ENCODE results near the gene VCL. TPM values are rescaled to one million over a fixed set of nuclear protein-coding genes. Genes with fewer than 3 reads are reported as not detected.
"Not testable (repeated sequence)": the region's sequence is repeated elsewhere in the genome, so short reads cannot be mapped to it uniquely, and the experiment has no call there.

The VCL gene
- total and polyA plus RNA-seq, 9 of the 15 experiments (the other 6 are each of a cell fraction or from before 2014, with no cell fraction given) = 29.8 to 186 (median 76.4) TPM

DNA sequence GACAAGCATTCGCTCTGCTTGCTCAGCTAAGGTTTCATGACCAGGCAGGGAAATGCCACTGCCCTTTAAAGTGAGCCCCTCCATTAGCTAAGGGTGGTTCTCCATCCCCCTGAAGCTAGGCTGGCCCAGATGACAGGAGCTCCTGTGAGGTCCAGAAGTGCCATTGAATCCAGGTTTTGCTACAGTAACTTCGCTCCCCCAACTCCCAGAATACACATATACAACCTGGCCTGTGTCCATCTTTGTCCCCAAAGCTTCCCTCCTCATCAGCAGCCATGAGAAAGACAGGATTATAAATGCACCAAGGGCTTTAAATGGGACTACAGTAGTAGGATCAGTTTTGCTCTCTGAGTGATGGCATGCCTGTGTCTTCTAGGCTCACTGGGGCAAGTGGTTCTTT, 35.5 kb upstream of the VCL start (continued):
- TF ChIP-seq CBX8 (IDR thresholded peaks at IDR 0.05; ENCODE audit: borderline replicate concordance, extremely low read depth, low read depth, low read length, poor library complexity, severe bottlenecking) (no peak), PCBP1 (IDR thresholded peaks at IDR 0.05; ENCODE audit: low read depth, low read length, poor library complexity, severe bottlenecking) (no peak), ZFP36 (IDR thresholded peaks at IDR 0.05; ENCODE audit: low read depth, low read length, partially characterized antibody) (no peak), AFF1 (IDR thresholded peaks at IDR 0.05; ENCODE audit: low read depth in 1 of 2, partially characterized antibody in 2 of 2) (no peak)

DNA sequence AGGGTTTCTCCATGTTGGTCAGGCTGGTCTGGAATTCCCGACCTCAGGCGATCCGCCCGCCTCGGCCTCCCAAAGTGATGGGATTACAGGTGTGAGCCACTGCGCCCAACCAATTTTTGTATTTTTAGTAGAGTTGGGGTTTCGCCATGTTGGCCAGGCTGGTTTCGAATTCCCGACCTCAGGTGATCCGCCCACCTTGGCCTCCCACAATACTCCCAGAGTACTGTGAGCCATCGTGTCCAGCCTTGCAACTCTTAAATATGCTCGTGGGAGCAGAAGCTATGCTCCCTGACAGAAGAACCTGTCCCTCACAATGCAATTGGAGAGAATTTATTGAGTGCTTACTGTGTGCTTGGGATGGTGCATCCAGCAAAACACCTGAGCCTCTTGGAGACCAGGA, 34.4 kb upstream of the VCL start:
- FAIRE-seq; in situ Hi-C loops (cut with MboI); H3K9me1 ChIP-seq (ENCODE audit: control insufficient read depth, insufficient read depth, low read length); CTCF ChIA-PET (ENCODE audit: low intra/inter-chr PET ratio); intact Hi-C loops (cut with micrococcal nuclease); ATAC-seq; DNase-seq (ENCODE audit: extremely low read depth in 1 of 4, low spot score in 3 of 4); H3K9me3 ChIP-seq (replicated peaks; ENCODE audit: control insufficient read depth, insufficient read depth, low read depth, low read length); H3K4me2 ChIP-seq (ENCODE audit: insufficient read depth, low read length); H3K9ac ChIP-seq (ENCODE audit: insufficient read depth in 1 of 2, low read depth in 2 of 2, low read length in 2 of 2); H3K4me3 ChIP-seq; BruUV-seq (replicated peaks); H3K27me3 ChIP-seq (ENCODE audit: control insufficient read depth in 2 of 2, insufficient read depth in 2 of 2, low read length in 2 of 2); H2AFZ ChIP-seq (ENCODE audit: low read depth, low read length); H3K79me2 ChIP-seq (ENCODE audit: control insufficient read depth, insufficient read depth, low read length); H3K36me3 ChIP-seq (ENCODE audit: control insufficient read depth, insufficient read depth, low read length); H3K27ac ChIP-seq (ENCODE audit: extremely low read depth, low read depth, low read length); H4K20me1 ChIP-seq (replicated peaks; ENCODE audit: control insufficient read depth, insufficient read depth, low read length): not testable (repeated sequence)
- WGBS (ENCODE audit: insufficient coverage, low coverage, missing lambda C conversion rate) = 90% methylated on average over 12 of the region's 12 CpGs
- POLR2A ChIA-PET = interaction anchor here (0.8 to 1.5 kb wide), 3 partner anchors 9 to 84 kb away, joined by 3 read pairs; no protein-coding TSS in a partner anchor
- H3K4me1 ChIP-seq (replicated peaks in 1 of 2; ENCODE audit: control insufficient read depth in 2 of 2, insufficient read depth in 2 of 2, low read length in 2 of 2) = peaks cover 26 to 37% of the 10 kb centered on the region in 2 experiments

Measured in K562 (cell line).